Loucy (cell line): ENCODE measurements around the gene TXNDC11.
A peak's percentile ranks its signal among the peaks of the same experiment; 100 is the strongest.
"Not testable (repeated sequence)": the region's sequence is repeated elsewhere in the genome, so short reads cannot be mapped to it uniquely, and the experiment has no call there.

Source experiments
- H2AFZ ChIP-seq: fragments of 200-600 bp; sonication (generic); 2 replicates; pipeline ENCODE4 v1.6.0; 2016; ENCODE audit warnings: antibody characterized with exemption, mild to moderate bottlenecking, low read length, moderate library complexity
- H3F3A ChIP-seq: fragments of 200-600 bp; 2 replicates; pipeline ENCODE4 v1.6.0; 2016; ENCODE audit warnings: antibody characterized with exemption, low read depth, mild to moderate bottlenecking
- H3K27me3 ChIP-seq: fragments of 200-600 bp; sonication (generic); 2 replicates; pipeline ENCODE4 v1.6.1; 2014; ENCODE audit warnings: low read length, mild to moderate bottlenecking; ENCODE audit not compliant: insufficient read depth, poor library complexity, severe bottlenecking
- H3K36me3 ChIP-seq: fragments of 200-600 bp; sonication (generic); 2 replicates; pipeline ENCODE4 v1.6.1; 2016; ENCODE audit warnings: low read length; ENCODE audit not compliant: insufficient read depth
- H3K4me1 ChIP-seq: fragments of 200-600 bp; sonication (generic); 2 replicates; pipeline ENCODE4 v1.5.1; 2014; ENCODE audit warnings: low read length, mild to moderate bottlenecking; ENCODE audit not compliant: insufficient read depth, poor library complexity, severe bottlenecking
- H3K4me2 ChIP-seq: fragments of 200-600 bp; sonication (generic); 2 replicates; pipeline ENCODE4 v1.6.0; 2014; ENCODE audit warnings: antibody characterized with exemption, low read length, low read depth, mild to moderate bottlenecking; ENCODE audit not compliant: poor library complexity, severe bottlenecking
- H3K4me3 ChIP-seq: fragments of 200-600 bp; sonication (generic); 2 replicates; pipeline ENCODE4 v1.5.1; 2014; ENCODE audit warnings: low read length, mild to moderate bottlenecking, mixed read lengths; ENCODE audit not compliant: poor library complexity, severe bottlenecking
- H3K79me2 ChIP-seq: fragments of 200-600 bp; sonication (generic); 2 replicates; pipeline ENCODE4 v1.6.1; 2014; ENCODE audit warnings: low read length; ENCODE audit not compliant: insufficient read depth
- H3K9ac ChIP-seq: fragments of 200-600 bp; sonication (generic); 2 replicates; pipeline ENCODE4 v1.6.0; 2014; ENCODE audit warnings: mild to moderate bottlenecking, low read depth, low read length, moderate library complexity; ENCODE audit not compliant: poor library complexity, severe bottlenecking
- H3K9me2 ChIP-seq: fragments of 200-600 bp; sonication (generic); replicated peaks from 2 replicates; pipeline ENCODE4 v1.6.1; 2016; ENCODE audit warnings: low read depth, low read length, mixed read lengths
- H3K9me3 ChIP-seq: fragments of 200-600 bp; sonication (generic); 2 replicates; pipeline ENCODE4 v1.6.1; 2014; ENCODE audit warnings: mild to moderate bottlenecking, antibody characterized with exemption, low read length, low read depth; ENCODE audit not compliant: insufficient read depth
- H4K20me1 ChIP-seq: fragments of 200-600 bp; sonication (generic); 2 replicates; pipeline ENCODE4 v1.6.0; 2014; ENCODE audit warnings: antibody characterized with exemption, low read length, mild to moderate bottlenecking; ENCODE audit not compliant: insufficient read depth, poor library complexity, severe bottlenecking
- CTCF ChIP-seq: fragments of 200-600 bp; sonication (generic); conservative IDR thresholded peaks from 2 replicates; pipeline ENCODE4 v1.5.1; 2014; ENCODE audit warnings: mild to moderate bottlenecking, antibody characterized with exemption, low read length
- EZH2phosphoT487 ChIP-seq: fragments of 200-600 bp; IDR thresholded peaks from 2 replicates; pipeline ENCODE4 v1.6.1; 2018; ENCODE audit warnings: antibody characterized with exemption, mild to moderate bottlenecking, moderate library complexity, borderline replicate concordance

Gene TXNDC11

GRCh38 chr16:11742536-11743307 lies at the start of gene TXNDC11:
TSS of gene TXNDC11 (minus strand) at chr16:11742857. CDS start at chr16:11742730, 127 bp downstream.
- no peak for TF ChIP-seq EZH2phosphoT487
- no peak for TF ChIP-seq CTCF
- Histone ChIP-seq H3K4me3 (peak within 1 kb of the TSS; percentile 88), H3K9ac (peak within 1 kb of the TSS; percentile 79), H3K4me1 (peaks cover 14% of the 10 kb centered on the region), H3K36me3 (no peaks in the 10 kb centered on the region), H3K27me3 (no peaks in the 10 kb centered on the region), H4K20me1 (peaks cover 8% of the 10 kb centered on the region), H3F3A (no peaks in the 10 kb centered on the region), H3K9me3 (no peaks in the 10 kb centered on the region), H3K79me2 (peaks cover 44% of the 10 kb centered on the region), H3K9me2 (no peaks in the 10 kb centered on the region), H2AFZ (peak within 1 kb of the TSS; percentile 91), H3K4me2 (peak within 1 kb of the TSS; percentile 73)

- no peaks in the 10 kb centered on the region for H3K27me3 ChIP-seq
- H3K9me3 ChIP-seq: no peaks in the 10 kb centered on the region
- H3K36me3 ChIP-seq: no peaks in the 10 kb centered on the region
- H3F3A ChIP-seq: no peaks in the 10 kb centered on the region
- no peak for TF ChIP-seq EZH2phosphoT487
- no peak for TF ChIP-seq CTCF
- no peak overlapping the region for H2AFZ ChIP-seq
- H4K20me1 ChIP-seq: peaks cover 34% of the 10 kb centered on the region
- peaks cover 29% of the 10 kb centered on the region for H3K4me1 ChIP-seq
- H3K4me2 ChIP-seq: peak overlapping the region; percentile 86
- peaks cover 99% of the 10 kb centered on the region for H3K79me2 ChIP-seq
- no peaks in the 10 kb centered on the region for H3K9me2 ChIP-seq
- peak overlapping the region; percentile 13 for H3K4me3 ChIP-seq
- no peak overlapping the region for H3K9ac ChIP-seq
Observed at GRCh38 chr16:11791144-11791828, 48.6 kb upstream of the TXNDC11 start.

- Histone ChIP-seq H2AFZ (no peak overlapping the region), H3K36me3 (no peaks in the 10 kb centered on the region), H3K4me2 (no peak overlapping the region), H3K9me3 (no peaks in the 10 kb centered on the region), H3K4me1 (peaks cover 21% of the 10 kb centered on the region), H4K20me1 (peaks cover 28% of the 10 kb centered on the region), H3K9me2 (no peaks in the 10 kb centered on the region), H3K79me2 (peaks cover 95% of the 10 kb centered on the region), H3F3A (no peaks in the 10 kb centered on the region), H3K4me3 (no peak overlapping the region), H3K9ac (no peak overlapping the region), H3K27me3 (no peaks in the 10 kb centered on the region)
- TF ChIP-seq EZH2phosphoT487 (no peak), CTCF (no peak)
Observed at GRCh38 chr16:11788914-11789313, 46.3 kb upstream of the TXNDC11 start.

- H3K4me1 ChIP-seq, H3K9ac ChIP-seq, H3K4me2 ChIP-seq, H3K9me2 ChIP-seq, H3K27me3 ChIP-seq, H3F3A ChIP-seq, H3K9me3 ChIP-seq, H2AFZ ChIP-seq, H3K36me3 ChIP-seq, H3K4me3 ChIP-seq: not testable (repeated sequence)
- peaks cover 12% of the 10 kb centered on the region for H4K20me1 ChIP-seq
- H3K79me2 ChIP-seq: peaks cover 80% of the 10 kb centered on the region
Observed at GRCh38 chr16:11784980-11785599, 42.4 kb upstream of the TXNDC11 start.

GRCh38 chr16:11784381-11784780 lies 41.7 kb upstream of the TXNDC11 start:
- not testable (repeated sequence) for H3K36me3 ChIP-seq, H2AFZ ChIP-seq, H3F3A ChIP-seq, H3K4me1 ChIP-seq, H3K9ac ChIP-seq, H3K9me3 ChIP-seq, H3K27me3 ChIP-seq, H3K9me2 ChIP-seq, H3K4me3 ChIP-seq, H3K4me2 ChIP-seq
- Histone ChIP-seq H3K79me2 (peaks cover 73% of the 10 kb centered on the region), H4K20me1 (peaks cover 12% of the 10 kb centered on the region)
